GM19463 (cell line): ENCODE measurements around the gene C1QL1.
A peak's percentile ranks its signal among the peaks of the same experiment; 100 is the strongest.

Source experiments
- ATAC-seq: cut with Tn5 transposase; IDR thresholded peaks from one replicate; pipeline ENCODE4 v1.9.1; 2021; ENCODE audit warnings: mild to moderate bottlenecking, moderate library complexity; ENCODE audit not compliant: unreplicated experiment

Gene C1QL1

DNA sequence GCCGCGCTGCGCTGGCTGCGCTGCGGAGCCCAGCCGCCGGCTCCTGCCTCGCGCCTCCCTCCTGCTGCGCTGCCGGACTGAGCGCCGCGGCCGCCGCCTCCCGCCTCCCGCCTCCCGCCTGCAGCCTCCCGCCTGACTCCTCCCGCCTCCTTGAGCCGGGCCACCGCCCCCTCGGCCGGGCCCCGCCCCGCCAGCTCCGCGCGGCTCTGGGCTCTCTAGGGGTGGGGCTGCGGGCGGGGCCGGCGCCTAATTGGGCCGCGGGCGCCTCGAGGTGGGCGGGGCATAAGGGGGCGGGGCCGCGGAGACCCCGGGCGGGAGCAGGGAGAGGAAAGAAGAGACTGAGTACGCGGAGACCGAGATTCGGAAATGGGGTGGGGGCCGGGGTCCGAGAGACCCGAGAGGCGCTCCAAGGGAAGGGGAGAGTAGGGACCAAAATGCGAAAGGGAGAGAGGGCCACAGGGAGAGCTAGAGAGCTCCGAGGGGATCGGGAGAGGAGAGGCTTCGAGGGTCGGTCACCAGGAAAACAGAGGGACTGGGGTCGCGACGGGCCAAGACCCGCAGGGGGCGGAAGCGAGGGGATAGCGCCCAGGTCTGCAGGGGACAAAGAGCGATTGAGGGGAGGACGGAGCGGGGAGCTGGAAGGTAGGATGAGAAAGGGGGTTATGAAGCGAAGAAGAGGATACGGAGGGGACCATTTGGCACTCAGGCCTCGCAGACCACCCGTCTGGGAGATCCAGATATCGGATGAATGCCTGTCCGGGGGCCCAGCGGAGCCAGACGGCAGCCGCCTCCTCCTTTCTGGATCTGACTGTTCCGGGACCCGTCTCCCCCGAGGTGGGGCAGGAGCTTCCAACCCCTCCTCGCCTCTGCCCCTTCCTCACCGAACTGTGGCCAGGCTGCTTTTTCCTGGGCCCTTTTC lies at the start of gene C1QL1:
C1QL1 (minus strand) TSS at position 79 of the 919 bp plus-strand sequence. CDS start 255 bp downstream, outside the sequence.
- ATAC-seq: peak; percentile 91

DNA sequence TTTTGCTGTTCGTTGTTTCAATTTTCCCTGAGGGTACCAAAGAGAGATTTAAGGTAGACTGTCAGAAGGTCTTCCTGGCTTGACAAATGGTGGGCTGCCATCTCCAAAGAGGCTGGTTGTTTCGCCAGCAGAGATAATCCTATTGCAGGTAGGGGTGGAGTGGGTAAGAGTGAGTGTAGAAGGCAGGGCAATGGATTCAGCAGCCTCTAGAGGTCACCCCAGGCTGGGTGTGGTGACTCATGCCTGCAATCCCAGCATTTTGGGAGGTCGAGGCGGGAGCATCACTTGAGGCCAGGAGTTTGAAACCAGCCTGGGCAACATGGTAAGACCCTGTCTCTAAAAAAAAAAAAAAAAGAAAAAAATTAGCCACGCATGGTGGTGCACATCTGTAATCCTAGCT lies 48.7 kb upstream of the C1QL1 start:
- no peak for ATAC-seq

DNA sequence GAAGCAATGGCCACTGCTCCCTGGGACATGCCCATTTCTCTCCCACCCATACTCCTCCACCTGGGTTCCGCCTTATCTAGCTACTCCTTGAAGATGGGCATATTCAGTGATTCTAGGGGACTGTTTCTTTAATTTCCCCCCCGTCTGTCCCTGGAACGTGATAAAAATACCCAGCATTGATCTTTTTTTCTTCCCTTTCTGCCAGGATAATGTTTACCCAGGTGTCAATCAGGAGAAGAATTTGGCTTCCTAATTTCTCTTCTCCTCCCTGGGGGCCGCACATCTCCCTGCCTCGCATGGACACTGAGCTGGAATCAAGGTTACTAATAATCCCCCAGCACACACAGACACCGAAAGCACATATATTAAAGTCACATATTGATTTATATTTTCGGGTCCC lies 48.1 kb upstream of the C1QL1 start:
- no peak for ATAC-seq

DNA sequence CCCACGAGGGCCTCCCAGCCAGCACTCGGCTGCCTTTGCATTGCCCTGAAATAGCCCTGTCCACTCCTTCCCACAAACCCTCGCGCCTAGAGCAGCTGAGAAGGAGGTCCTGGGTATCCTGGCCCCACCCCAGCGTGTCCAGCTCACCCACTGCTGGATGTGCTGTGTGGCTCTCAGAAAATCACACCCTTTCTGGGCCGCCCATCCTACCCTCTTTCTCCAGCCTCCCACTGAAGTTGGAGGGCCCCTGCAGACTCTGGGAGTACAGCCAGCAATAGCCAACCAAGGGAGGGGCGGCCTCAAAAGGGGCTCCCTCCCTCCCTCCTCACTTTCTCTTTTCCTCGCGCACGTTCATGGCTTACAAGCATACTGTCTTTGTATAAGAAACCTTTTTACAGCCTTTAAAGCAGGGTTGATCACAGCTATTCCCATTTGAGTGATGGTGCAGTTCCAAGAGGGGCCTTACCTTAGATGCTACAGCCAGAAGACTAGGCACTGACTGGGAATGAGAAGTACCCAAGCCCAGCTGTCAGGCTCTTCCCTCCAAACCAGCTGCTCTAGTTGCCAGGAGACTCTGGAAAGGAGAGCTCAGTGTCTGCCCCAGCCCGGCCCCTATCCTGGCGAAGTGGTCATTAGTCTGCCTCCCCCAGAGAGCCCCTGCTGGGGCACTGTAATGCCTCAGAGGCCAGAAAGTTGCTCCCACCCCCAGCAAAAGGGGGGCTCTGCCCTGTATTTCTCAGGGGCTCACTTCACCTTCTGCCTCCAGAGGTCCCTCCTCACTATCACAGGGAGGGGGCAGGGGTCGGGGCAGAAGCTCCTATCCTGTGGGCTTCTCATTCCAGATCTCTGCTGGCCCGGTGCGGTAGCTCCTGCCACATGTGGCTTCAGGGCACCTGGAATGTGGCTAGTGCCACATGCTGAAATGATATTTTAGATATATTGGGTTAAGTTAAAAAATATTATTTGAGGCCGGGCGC lies 45.2 kb upstream of the C1QL1 start:
- no peak for ATAC-seq

DNA sequence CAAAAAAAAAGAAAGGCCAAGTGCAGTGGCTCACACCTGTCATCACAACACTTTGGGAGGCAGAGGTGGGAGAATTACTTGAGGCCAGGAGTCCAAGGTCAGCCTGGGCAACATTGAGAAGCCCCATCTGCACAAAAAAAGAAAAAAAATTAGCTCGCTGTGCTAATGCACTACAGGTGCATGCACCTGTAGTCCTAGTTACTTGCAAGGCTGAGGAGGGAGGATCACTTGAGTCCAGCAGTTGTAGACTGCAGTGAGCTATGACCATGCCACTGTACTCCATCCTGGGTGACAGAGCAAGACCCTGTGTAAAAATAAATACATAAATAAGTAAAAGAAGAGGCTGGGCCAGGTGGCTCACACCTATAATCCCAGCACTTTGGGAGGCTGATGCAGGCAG lies 43.7 kb upstream of the C1QL1 start:
- ATAC-seq: no peak

DNA sequence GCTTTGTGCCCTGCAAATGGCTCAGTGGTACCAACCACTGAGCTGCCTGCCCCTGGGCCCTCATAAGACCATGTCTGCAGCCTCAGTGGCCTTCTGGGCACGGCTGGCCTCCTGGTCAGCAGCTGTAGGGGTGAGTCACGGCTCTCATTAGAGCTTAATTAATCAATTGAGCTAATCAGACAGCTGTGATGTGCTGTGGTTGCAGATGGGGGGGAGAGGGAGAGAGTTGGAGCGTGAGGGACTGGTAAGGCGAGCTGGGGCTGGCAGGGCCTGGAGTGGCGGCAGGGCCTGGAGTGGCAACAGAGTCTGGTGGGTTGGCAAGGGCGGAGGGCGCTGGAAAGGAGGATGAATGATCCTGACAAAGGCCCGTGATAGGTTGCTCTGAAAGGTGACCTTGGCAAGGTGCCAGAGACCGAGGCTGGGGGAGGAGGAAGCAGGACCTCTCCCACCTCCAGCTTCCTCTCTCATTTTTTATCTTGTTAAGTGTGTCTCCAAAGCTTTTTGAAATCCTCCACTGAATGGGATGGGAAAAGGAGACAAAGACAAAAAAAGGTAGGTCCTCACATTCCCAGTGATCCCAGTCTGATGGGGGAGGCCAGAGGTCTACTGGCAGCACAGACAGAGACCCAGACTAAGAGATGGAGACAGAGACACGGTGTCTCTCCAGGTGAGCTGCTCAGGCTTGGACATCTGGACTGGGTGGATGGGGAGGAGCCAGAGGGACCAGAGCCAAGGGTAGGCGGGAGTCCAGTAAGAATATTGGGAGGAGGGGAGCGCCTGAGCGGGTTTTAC lies 41.8 kb upstream of the C1QL1 start:
- ATAC-seq: no peak

DNA sequence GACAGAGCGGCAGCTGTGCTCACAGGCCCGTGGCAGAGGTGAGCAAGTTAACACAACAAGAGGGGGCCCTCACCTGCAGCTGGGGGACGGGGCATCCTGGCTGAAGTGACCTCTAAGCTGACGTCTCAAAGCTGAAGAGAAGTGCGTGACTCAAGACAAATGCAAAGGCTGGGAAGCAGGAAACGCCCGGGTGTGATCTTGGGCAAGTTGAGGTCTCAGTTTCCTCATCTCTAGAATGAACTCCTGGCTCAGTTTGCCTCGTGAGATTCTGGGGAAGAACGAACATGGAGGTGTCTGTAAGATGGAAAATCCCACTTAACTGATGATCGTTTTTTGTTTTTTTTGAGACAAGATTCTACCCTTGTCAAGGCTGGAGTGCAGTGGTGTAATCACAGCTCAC lies 40.1 kb upstream of the C1QL1 start:
- no peak for ATAC-seq

DNA sequence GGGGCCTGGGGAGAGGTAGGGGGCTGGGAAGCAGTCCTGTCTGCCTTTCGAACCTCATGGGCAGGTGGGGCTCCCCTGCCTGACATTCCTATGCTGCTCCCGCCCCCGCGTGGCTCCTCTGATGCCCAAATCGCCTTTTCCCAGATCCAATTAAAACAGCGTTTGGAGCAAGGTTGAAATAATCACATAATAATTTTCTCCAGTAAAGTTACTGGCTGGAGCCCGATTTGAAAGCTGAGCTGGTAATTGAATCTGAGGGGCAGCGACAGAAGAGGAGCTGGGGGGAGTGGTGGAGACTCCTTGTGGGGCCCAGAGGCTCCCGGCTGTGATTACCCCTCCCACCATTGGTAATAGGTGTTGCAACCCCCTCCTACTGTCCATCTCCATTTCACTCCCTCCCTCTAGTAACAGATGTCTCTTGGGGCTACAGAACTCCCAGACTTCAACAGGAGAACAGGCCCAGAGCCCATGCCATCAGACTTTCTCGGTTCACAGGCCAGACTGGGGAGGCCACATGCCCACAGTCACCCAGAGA lies 38.9 kb upstream of the C1QL1 start:
- no peak for ATAC-seq

DNA sequence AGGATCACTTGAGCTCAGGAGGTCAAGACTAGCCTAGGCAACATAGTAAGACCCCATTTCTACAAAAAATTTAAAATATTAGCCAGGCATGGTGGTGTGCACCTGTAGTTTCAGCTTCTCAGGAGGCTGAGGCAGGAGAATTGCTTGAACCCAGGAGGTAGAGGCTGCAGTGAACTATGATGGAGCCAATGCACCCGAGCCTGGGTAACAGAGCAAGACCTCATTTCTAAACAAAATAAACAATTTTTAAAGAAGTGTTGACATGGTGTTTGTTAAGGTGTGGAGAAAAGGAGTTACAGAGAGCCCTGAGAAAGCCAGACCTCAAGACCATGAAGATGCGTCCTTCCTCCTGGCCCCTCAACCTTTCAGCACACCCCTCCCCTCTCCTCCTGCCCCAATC lies 37.6 kb upstream of the C1QL1 start:
- no peak for ATAC-seq

DNA sequence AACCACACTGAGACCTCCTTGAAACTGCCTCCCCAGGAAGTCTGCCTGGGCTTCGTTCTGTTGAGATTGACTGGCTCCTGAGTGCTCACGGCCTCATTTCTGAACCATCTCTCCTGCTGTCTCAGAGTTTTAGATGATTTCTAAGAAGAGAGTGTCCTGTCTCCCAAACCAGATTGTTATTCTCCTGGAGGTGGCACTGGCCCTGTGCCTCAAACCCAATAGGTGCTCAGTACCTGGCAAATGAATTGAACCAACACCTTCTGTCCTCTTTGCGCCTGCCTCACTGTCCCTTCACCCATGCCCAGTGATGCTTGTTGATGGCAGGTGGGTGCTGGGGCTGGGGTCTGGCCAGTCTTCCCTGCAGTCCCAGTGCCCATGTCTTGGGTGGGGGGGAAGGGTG lies 36.3 kb upstream of the C1QL1 start:
- ATAC-seq: no peak

DNA sequence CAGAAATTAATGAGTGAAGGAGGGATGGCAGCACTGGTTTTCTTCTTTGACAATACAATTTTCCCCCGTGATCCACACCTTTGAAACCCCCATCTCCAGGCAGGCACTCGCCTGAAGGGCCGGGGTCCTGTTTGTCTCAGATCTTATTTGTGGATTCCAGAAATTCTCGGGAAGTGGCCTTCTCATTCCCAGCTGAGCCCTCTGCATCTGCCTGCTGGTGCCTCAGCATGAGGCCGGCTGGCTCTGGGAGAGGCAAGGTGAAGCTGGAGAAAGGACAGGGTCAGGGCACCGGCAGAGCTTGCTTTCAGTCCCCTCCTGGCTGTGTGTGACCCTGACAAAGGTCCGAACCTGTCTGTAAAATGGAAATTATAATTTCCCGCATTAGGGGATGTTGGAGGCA lies 35.8 kb upstream of the C1QL1 start:
- ATAC-seq: no peak

DNA sequence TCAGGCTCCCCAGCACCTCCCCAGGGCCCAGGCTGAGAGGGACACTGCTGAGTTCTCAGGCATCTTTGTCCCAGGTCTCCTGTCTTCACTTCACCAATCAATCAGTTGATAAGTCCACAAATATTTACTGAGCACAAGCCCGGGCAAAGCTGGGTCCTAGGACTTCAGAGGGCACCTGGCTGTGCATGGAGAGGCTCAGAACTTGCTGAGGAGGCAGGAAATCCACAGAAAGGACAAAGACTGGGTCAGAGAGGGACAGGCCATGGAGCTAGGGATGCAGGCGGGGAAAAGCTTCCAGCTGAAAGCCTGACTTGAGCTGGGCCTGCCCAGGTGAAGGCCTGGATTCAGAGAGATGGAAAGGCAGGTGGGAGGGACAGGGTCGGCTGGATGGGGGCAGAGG lies 33.2 kb upstream of the C1QL1 start:
- no peak for ATAC-seq

DNA sequence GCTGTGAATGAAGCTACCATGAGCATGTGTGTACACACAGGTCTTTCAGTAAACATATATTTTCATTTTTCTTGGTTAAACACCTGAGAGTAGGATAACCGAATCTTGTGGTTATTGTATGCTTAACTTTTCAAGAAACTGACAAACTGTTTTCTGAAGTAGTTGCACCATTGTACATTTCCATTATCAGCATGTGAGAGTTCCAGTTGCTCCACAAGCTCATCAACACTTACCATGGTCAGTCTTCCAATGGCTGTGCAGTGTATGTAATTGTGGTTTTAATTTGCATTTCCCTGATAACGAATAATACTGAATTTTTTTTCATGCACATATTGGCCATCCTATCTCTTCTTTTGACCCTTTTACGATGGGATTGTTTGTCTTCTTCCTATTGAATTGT lies 31.3 kb upstream of the C1QL1 start:
- ATAC-seq: no peak

DNA sequence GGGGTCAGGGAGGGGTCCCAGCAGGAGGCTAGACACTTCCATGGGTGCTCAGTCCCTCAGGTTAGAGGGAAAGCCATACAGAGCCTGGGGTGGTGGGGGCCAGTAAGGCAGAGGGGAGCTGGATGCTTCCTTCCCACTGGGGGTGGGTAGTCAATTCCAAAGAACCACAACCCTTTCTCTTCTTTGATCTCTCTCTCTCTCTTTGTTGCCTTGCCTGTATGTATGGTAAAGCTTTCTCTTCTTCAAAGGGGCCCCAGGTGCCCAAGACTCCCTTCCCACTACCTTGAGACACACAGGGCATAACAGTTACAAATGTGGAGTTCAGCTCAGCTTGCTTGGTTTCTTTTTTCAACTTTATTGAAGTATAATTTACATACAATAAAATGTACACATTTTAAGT lies 30.5 kb upstream of the C1QL1 start:
- no peak for ATAC-seq

DNA sequence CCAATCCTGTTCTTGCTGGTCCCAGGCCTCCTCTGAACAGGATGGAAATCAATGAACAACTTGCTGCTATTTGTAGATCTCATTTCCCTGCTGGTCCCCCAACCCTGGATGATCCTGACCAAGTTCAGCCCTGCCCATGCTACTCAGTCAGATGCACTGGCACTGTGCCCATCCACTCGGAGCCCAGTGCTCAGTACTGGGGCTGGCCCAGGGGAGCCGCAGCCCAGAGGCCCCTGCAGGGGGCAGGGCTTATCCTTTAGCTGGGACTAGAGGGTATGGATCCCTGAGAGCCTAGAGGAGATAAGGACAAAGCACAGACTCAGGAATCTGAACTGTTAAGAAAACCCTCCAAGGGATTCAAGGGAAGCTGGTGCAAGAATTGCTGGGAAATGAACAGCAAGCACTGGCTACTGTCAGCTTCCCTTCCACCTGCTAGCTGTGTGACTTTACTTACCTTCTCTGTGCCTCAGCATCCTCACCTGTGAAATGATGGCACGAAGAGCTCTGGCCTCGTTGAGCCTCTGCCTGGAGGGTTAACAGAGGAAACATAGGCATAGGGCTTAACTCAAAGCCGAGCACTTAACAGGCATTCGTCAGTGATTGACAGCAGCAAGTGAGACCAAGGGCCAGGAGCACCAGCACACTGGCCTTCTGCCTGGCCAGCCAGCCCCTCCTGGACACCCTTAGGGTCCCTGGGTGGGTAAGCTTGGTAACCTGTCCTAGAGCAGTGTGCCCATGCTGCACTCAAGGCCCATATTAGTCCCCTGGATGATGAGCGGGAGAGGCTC lies 29.8 kb upstream of the C1QL1 start:
- no peak for ATAC-seq

DNA sequence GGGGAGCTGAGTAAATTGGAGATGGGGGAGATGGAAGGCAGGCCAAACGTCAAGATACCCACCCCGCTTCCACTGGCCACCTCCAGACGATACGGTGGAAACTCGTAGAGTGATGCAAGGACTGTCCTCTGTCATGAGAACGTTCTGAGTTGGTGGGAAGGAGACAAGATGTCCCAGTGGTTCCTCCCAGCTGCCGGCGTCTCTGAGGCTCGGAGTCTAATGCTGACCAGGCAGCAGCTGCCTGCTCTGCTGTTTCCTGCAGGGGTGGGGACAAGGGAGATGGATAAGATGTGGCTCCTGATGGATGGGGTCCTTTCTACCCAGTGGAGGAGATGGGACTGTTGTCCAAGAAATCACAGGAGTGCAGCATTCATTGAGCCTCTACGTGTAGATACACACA lies 28.2 kb upstream of the C1QL1 start:
- ATAC-seq: no peak

DNA sequence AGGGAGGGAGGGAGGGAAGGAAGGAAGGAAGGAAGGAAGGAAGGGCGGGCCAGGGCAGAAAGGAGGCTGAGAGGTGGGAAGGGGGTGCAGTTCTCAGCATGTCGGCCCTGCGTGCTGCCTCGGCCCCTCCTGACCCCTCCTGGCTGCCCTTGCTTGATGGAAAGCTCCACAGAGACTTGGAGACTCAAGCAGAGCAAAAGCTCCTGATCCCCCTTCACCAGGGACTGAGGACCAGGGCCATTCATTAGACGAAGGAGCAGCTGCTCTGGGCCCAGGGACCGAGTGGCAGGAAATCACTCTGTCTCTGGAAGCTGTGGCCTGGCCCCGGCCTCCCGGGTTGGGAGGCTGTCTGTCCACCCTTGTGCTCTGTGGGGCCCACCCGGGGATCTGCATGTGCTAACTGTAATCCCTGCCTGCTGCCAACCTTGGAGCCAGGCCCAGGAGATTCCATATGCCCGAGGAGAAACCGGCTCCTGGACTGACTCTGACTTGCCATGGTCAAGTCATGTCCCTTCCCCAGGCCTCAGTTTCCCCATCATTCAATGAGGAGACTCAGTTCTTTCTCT lies 27.4 kb upstream of the C1QL1 start:
- ATAC-seq: no peak

DNA sequence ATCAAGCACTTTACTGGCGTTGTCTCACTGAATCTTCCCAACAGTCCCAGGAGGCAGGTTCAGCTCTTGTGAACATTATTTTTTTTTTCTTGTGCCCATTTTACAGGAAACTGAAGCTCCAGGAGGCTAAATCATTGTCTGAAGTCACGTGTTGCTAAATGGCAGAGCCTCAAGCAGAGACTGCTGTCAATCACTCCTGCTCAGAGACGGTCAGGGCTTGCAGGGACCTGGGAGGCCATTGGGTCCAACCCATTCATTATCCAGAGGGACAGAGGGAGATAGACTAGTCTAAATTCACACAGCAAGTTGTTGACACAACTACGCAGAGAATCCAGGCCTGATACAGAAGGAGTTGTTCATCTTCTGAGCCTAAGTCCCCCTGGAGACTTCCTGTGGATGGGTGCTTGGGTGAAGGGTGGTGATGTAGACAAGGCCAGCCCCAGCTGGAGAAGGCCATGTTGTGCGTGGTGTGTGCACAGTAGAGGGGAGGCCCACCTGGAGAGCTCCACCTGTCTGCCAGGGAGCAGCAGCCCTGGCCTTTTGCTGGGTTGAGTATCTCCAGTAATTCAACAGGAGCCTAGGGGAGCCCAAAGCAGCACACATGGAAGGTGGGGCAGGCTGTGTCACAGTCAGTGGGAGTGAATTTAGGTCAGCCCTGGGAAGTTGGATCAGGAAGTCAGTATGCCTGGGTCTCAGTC lies 24.3 kb upstream of the C1QL1 start:
- no peak for ATAC-seq

DNA sequence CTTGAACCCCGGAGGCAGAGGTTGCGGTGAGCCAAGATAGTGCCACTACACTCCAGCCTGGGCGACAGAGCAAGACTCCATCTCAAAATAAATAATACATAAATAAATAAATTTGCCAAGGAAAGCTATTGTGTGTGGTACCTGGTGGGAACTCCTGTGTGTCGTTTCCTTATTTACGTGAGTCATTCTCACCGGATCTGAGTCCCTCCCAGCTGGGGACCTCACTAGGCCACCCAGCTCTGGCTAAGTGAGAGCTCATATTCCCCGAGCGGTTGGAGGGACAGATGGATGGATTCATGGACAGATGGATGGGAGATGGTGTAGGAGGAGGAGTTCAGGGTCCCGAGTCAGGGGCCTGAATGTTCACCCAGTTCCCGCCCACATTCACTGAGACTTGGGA lies 22.9 kb upstream of the C1QL1 start:
- no peak for ATAC-seq
